GM04503 (cell line): ENCODE measurements around the gene PXDN.
"Not testable (repeated sequence)": the region's sequence is repeated elsewhere in the genome, so short reads cannot be mapped to it uniquely, and the experiment has no call there.

Experiments
- DNase-seq: peaks from one replicate; pipeline ENCODE4 v3.0.0-alpha.2; 2012; ENCODE audit warnings: low read depth

The PXDN gene

GRCh38 chr2:1744446-1745170 lies at the start of gene PXDN:
PXDN (minus strand) TSS chr2:1744515; CDS start chr2:1744455, 60 bp downstream.
- DNase-seq, result no peak

GRCh38 chr2:1793868-1794445 lies 49.6 kb upstream of the PXDN start:
- no peak for DNase-seq

- no peak for DNase-seq
Measured at GRCh38 chr2:1793001-1793867, 48.9 kb upstream of the PXDN start.

- peak; percentile 68 for DNase-seq
Measured at GRCh38 chr2:1791685-1792435, 47.5 kb upstream of the PXDN start.

GRCh38 chr2:1791006-1791605 lies 46.8 kb upstream of the PXDN start:
- DNase-seq, result no peak

GRCh38 chr2:1790473-1790872 lies 46.2 kb upstream of the PXDN start:
- DNase-seq, result no peak

- no peak for DNase-seq
Measured at GRCh38 chr2:1789610-1790009, 45.3 kb upstream of the PXDN start.

GRCh38 chr2:1788478-1788959 lies 44.2 kb upstream of the PXDN start:
- DNase-seq, result no peak

GRCh38 chr2:1787755-1788477 lies 43.6 kb upstream of the PXDN start:
- no peak for DNase-seq

GRCh38 chr2:1784986-1785617 lies 40.8 kb upstream of the PXDN start:
- DNase-seq, result no peak

- no peak for DNase-seq
Measured at GRCh38 chr2:1784087-1784486, 39.8 kb upstream of the PXDN start.

GRCh38 chr2:1782514-1782913 lies 38.2 kb upstream of the PXDN start:
- no peak for DNase-seq

- DNase-seq, result no peak
Measured at GRCh38 chr2:1781291-1782080, 37.2 kb upstream of the PXDN start.

GRCh38 chr2:1780693-1781092 lies 36.4 kb upstream of the PXDN start:
- DNase-seq, result no peak

GRCh38 chr2:1780054-1780453 lies 35.7 kb upstream of the PXDN start:
- DNase-seq, result not testable (repeated sequence)

GRCh38 chr2:1778566-1778965 lies 34.3 kb upstream of the PXDN start:
- DNase-seq, result no peak

- DNase-seq, result no peak
Measured at GRCh38 chr2:1777781-1778180, 33.5 kb upstream of the PXDN start.

GRCh38 chr2:1777156-1777555 lies 32.8 kb upstream of the PXDN start:
- DNase-seq, result no peak

- DNase-seq, result no peak
Measured at GRCh38 chr2:1775511-1776035, 31.3 kb upstream of the PXDN start.
